ENCODE data around the gene DUSP21.
"Not testable (repeated sequence)": the region's sequence is repeated elsewhere in the genome, so short reads cannot be mapped to it uniquely, and the experiment has no call there.

DUSP21 gene

DNA sequence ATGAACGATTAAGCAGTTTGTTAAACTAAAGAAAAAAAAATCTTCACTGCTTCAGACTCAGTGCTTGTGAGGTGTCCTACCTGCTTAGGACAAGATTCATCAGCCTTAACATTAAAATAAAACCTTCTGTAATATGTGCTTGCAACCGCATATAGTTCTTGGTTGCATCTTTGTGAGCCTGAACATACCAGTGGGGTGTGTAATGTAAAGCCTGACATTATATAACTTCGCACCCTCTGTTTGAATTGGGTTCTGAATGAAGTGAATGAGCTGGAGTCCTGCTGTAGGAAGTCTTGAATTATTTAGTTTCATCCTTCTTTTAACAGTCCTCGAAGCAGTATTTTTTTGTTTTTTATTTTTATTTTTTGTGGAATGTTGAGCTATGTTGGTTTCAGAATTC is 32.3 kb downstream of the DUSP21 start:
- DNase-seq (ENCODE audit: low read depth, low spot score) = no peak

DNA sequence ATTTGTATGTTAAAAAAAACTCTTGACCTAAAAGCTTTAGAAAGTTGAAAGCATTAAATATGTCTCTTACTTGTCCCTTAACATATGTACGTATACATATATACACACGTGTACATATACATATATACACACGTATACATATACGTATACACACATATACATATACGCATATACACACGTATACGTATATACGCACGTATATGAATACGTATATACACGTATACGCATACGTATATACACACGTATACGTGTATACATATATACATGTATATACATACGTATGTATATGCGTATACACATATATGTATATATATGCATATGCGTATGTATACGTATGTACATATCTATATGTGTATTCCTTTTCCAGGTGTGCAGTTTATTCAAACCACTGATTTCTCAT is 32.9 kb downstream of the DUSP21 start:
- no peak for DNase-seq (ENCODE audit: low read depth, low spot score)

DNA sequence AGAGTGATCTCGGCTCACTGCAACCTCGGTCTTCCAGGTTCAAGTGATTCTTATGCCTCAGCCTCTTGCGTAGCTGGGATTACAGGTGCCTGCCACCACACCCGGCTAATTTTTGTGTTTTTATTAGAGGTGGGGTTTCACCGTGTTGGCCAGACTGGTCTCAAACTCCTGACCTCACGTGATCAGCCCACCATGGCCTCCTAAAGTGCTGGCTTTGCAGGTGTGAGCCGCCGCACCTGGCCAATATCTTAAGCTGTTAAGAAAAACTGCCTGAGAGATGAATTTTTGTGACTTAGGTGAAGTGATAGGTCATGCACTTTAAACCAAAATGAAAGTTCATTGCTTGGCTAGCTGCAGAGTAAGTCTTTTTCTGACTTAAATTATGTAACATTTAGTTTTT is 35.0 kb downstream of the DUSP21 start:
- DNase-seq (ENCODE audit: low read depth, low spot score) = no peak

DNA sequence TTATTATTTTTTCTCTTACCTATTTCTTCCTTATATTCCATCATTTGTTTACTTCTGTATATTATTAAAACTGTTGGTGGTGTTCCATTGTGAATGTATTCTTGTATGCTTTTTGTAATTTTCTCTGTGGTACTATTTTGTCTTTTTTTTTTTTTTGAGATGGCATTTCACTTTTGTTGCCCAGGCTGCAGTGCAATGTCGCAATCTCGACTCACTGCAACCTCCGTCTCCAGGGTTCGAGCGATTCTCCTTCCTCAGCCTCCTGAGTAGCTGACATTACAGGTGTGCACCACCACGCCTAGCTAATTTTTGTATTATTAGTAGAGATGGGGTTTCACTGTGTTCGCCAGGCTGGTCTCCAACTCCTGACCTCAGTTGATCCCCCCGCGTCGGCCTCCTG is 37.7 kb downstream of the DUSP21 start:
- DNase-seq (ENCODE audit: low read depth, low spot score) = no peak

DNA sequence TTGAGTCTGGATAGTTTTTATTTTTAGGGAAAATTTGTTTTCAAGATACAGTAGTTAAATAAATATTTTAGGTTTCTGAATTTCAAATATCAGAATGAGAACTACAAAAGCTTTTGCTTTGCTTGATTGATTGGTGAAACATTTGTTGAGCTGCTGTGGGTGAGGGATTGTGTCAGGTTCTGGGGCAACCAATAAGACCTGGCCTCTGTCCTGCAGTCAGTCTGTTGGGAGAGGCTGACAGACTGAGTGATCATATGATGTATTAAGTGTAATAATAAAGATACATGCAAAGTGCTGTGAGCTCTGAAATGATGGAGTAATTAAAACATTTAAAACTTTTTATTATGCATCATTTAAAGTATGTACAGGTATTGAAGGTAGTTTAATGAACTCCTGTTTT is 38.8 kb downstream of the DUSP21 start:
- DNase-seq (ENCODE audit: low read depth, low spot score) = no peak

DNA sequence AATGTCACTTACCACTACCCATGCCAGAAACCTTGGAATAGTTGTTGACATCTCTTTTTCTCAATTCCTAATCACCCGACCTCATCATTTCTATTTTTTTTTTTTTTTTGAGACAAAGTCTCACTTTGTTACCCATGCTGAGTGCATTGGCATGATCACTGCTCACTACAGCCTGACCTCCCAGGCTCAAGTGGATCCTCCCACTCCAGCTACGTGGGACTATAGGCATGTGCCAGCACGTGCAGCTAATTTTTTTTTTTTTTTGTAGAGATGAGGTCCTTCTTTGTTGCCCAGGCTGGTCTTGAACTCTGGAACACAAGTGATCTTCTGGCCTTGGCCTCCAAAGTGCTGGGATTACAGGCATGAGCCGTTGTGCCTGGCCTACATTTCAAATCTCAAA is 41.1 kb downstream of the DUSP21 start:
- no peak for DNase-seq (ENCODE audit: low read depth, low spot score)

DNA sequence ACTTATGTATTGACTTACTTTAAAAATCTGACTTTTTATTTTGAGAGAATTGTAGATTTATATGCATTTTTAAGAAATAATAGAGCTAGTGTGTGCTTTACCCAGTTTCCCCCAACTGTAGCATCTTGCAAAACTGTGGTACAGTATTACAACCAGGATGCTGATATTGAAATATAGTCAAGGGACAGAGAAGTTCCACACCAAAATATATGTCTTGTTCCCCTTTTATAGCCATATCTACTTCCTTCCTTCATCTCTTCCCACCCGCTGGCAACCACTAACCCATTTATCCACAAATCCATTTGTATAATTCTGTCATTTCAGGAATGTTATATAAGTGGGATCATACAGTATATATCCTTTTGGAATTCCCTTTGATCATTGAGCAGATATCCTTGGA is 46.0 kb downstream of the DUSP21 start:
- DNase-seq (ENCODE audit: low read depth, low spot score) = no peak

DNA sequence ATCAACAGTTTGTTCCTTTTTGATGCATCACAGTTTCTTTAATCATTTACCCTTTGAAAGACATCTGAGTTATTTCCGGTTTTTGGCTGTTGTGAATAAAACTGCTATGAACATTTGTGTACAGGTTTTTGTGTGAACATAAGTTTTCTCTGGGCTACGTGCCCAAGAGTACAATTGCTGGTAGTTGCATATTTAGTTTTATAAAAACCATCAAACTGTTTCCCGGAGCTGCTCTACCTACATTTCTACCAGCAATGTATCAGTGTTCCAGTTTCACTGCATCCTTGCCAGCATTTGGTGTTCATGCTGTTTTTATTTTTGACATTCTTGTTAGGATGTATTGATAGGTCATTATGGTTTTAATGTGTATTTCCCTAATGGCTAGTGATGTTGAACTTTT is 46.4 kb downstream of the DUSP21 start:
- DNase-seq (ENCODE audit: low read depth, low spot score) = no peak

DNA sequence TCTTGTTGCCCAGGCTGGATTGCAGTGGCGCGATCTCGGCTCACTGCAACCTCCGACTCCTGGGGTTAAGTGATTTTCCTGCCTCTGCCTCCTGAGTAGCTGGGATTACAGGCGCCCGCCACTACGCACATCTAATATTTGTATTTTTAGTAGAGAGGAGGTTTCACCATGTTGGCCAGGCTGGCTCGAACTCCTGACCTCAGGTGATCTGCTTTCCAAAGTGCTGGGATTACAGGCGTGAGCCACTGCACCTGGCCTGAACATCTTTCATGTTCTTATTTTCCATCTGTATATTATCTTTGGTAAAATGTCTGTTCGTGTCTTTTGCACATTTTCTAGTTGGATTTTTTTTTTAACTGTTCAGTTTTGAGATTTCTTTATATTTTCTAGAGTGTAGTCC is 46.9 kb downstream of the DUSP21 start:
- DNase-seq (ENCODE audit: low read depth, low spot score) = not testable (repeated sequence)

DNA sequence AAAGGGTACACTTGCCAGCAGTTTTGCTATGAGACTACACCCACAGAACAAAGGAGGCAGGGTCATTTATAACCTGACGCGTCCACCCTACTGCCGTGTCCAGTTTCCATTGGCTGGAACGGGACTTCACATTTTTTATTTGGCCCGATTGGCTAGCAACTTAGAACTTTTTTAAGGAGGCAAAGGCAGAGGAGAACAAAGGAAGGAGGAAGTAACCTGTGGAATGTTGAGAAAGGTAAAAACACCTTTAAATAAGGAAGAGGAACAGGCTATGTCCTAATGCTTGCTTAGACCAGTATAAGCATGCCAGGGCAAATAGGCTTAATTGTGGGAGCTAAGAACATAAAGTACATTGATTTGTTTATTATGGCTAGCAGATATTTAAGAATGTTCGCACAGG is 47.8 kb downstream of the DUSP21 start:
- DNase-seq (ENCODE audit: low read depth, low spot score) = no peak

All from ELF-1 (cell line).